Epithelial cell of prostate (primary cell): ENCODE measurements around the gene SDR42E2.
A peak's percentile ranks its signal among the peaks of the same experiment; 100 is the strongest.
"Not testable (repeated sequence)": the region's sequence is repeated elsewhere in the genome, so short reads cannot be mapped to it uniquely, and the experiment has no call there.

Experiments
- DNase-seq: peaks from one replicate; pipeline ENCODE4 v3.0.0-alpha.2; 2011; ENCODE audit warnings: low read depth, low spot score
- H3K27ac ChIP-seq: fragments of 450-650 bp; 2 replicates; pipeline ENCODE4 v1.5.1; 2017; ENCODE audit warnings: mild to moderate bottlenecking

SDR42E2 gene

GRCh38 chr16:22207715-22208360 lies 45.5 kb downstream of the SDR42E2 start:
- no peak overlapping the region for H3K27ac ChIP-seq
- DNase-seq: no peak

GRCh38 chr16:22210285-22210684 lies 48.0 kb downstream of the SDR42E2 start:
- no peak for DNase-seq
- H3K27ac ChIP-seq: no peak overlapping the region

- no peak overlapping the region for H3K27ac ChIP-seq
- DNase-seq: no peak
Measured at GRCh38 chr16:22210854-22211253, 48.5 kb downstream of the SDR42E2 start.

- no peak for DNase-seq
Measured at GRCh38 chr16:22213236-22213635, 50.9 kb downstream of the SDR42E2 start.

GRCh38 chr16:22213801-22214200 lies 51.5 kb downstream of the SDR42E2 start:
- DNase-seq: no peak
- no peak overlapping the region for H3K27ac ChIP-seq

More at GRCh38 chr16:22213236-22213635, 50.9 kb downstream of the SDR42E2 start:
- H3K27ac ChIP-seq: no peak overlapping the region

- H3K27ac ChIP-seq: no peak overlapping the region
- DNase-seq: no peak
Measured at GRCh38 chr16:22214402-22214801, 52.1 kb downstream of the SDR42E2 start.

GRCh38 chr16:22214889-22215288 lies 52.6 kb downstream of the SDR42E2 start:
- no peak overlapping the region for H3K27ac ChIP-seq
- DNase-seq: no peak

GRCh38 chr16:22216191-22216831 lies 54.0 kb downstream of the SDR42E2 start:
- DNase-seq: no peak
- H3K27ac ChIP-seq: no peak overlapping the region

- H3K27ac ChIP-seq, DNase-seq: not testable (repeated sequence)
Measured at GRCh38 chr16:22216832-22217225, 54.5 kb downstream of the SDR42E2 start.

GRCh38 chr16:22217890-22218730 lies 55.8 kb downstream of the SDR42E2 start:
- H3K27ac ChIP-seq: no peak overlapping the region
- no peak for DNase-seq

GRCh38 chr16:22219389-22220068 lies 57.2 kb downstream of the SDR42E2 start:
- no peak for DNase-seq

GRCh38 chr16:22220069-22220440 lies 57.7 kb downstream of the SDR42E2 start:
- DNase-seq: no peak
- no peak overlapping the region for H3K27ac ChIP-seq

More at GRCh38 chr16:22219389-22220068, 57.2 kb downstream of the SDR42E2 start:
- no peak overlapping the region for H3K27ac ChIP-seq

- DNase-seq: no peak
- no peak overlapping the region for H3K27ac ChIP-seq
Measured at GRCh38 chr16:22220714-22221113, 58.4 kb downstream of the SDR42E2 start.

GRCh38 chr16:22222006-22222405 lies 59.7 kb downstream of the SDR42E2 start:
- no peak for DNase-seq
- H3K27ac ChIP-seq: no peak overlapping the region

- DNase-seq: no peak
- H3K27ac ChIP-seq: no peak overlapping the region
Measured at GRCh38 chr16:22222998-22223397, 60.7 kb downstream of the SDR42E2 start.

GRCh38 chr16:22225060-22225459 lies 62.8 kb downstream of the SDR42E2 start:
- no peak overlapping the region for H3K27ac ChIP-seq
- no peak for DNase-seq

GRCh38 chr16:22229889-22230288 lies 67.6 kb downstream of the SDR42E2 start:
- H3K27ac ChIP-seq: peak overlapping the region; percentile 19
- DNase-seq: no peak

- peak overlapping the region; percentile 73 for H3K27ac ChIP-seq
- DNase-seq: peak; percentile 52
Measured at GRCh38 chr16:22232277-22233036, 70.2 kb downstream of the SDR42E2 start.

GRCh38 chr16:22233037-22233372 lies 70.7 kb downstream of the SDR42E2 start:
- H3K27ac ChIP-seq: peak overlapping the region; percentile 73
- DNase-seq: no peak
